ENCODE data around the gene CGNL1.

CGNL1 gene

GRCh38 chr15:57337868-57338411, 38.4 kb upstream of the CGNL1 start:
- no peak overlapping the region for H3K4me3 ChIP-seq (ENCODE audit: low read depth, low read length)
- ChIA-PET CTCF (interaction anchor here (0.6 to 17.6 kb wide), 13 partner anchors 9 to 207 kb away, joined by 3 to 747 read pairs (median 15); no protein-coding TSS in a partner anchor), POLR2A (no interaction called here)
- DNase-seq (ENCODE audit: low read depth, low spot score): no peak
- TF ChIP-seq CTCF (IDR thresholded peaks at IDR 0.05; ENCODE audit: insufficient read depth, low read length, missing control alignments): peak; percentile 23

GRCh38 chr15:57339321-57339720, 37.0 kb upstream of the CGNL1 start:
- CTCF ChIA-PET: interaction anchor here (1.2 to 17.6 kb wide), 27 partner anchors 9 to 219 kb away, joined by 3 to 747 read pairs (median 11); no protein-coding TSS in a partner anchor
- DNase-seq (ENCODE audit: low read depth, low spot score): no peak
- no peak overlapping the region for H3K4me3 ChIP-seq (ENCODE audit: low read depth, low read length)
- POLR2A ChIA-PET: no interaction called here
- no peak for TF ChIP-seq CTCF (IDR thresholded peaks at IDR 0.05; ENCODE audit: insufficient read depth, low read length, missing control alignments)

- ChIA-PET CTCF (interaction anchor here (0.6 to 17.6 kb wide), 50 partner anchors 8 to 850 kb away, joined by 3 to 747 read pairs (median 5); partner anchors contain the start of gene CGNL1), POLR2A (interaction anchor here (1.7 kb wide), 1 partner anchor 187 kb away, joined by 5 read pairs; no protein-coding TSS in a partner anchor)
- DNase-seq (ENCODE audit: low read depth, low spot score): no peak
- no peak overlapping the region for H3K4me3 ChIP-seq (ENCODE audit: low read depth, low read length)
- peak; percentile 65 for TF ChIP-seq CTCF (IDR thresholded peaks at IDR 0.05; ENCODE audit: insufficient read depth, low read length, missing control alignments)
Measured at GRCh38 chr15:57340682-57341259, 35.5 kb upstream of the CGNL1 start.

- no peak for DNase-seq (ENCODE audit: low read depth, low spot score)
- ChIA-PET POLR2A (no interaction called here), CTCF (interaction anchor here (0.7 to 17.6 kb wide), 11 partner anchors 13 to 201 kb away, joined by 3 to 747 read pairs (median 57); no protein-coding TSS in a partner anchor)
- H3K4me3 ChIP-seq (ENCODE audit: low read depth, low read length): no peak overlapping the region
- no peak for TF ChIP-seq CTCF (IDR thresholded peaks at IDR 0.05; ENCODE audit: insufficient read depth, low read length, missing control alignments)
Measured at GRCh38 chr15:57343048-57343447, 33.3 kb upstream of the CGNL1 start.

- H3K4me3 ChIP-seq (ENCODE audit: low read depth, low read length): no peak overlapping the region
- POLR2A ChIA-PET: no interaction called here
- no peak for TF ChIP-seq CTCF (IDR thresholded peaks at IDR 0.05; ENCODE audit: insufficient read depth, low read length, missing control alignments)
- no peak for DNase-seq (ENCODE audit: low read depth, low spot score)
- CTCF ChIA-PET: interaction anchor here (0.7 to 17.6 kb wide), 10 partner anchors 12 to 201 kb away, joined by 3 to 747 read pairs (median 80); no protein-coding TSS in a partner anchor
Measured at GRCh38 chr15:57343498-57343897, 32.8 kb upstream of the CGNL1 start.

GRCh38 chr15:57344282-57344681, 32.0 kb upstream of the CGNL1 start:
- H3K4me3 ChIP-seq (ENCODE audit: low read depth, low read length): no peak overlapping the region
- POLR2A ChIA-PET: no interaction called here
- CTCF ChIA-PET: interaction anchor here (4.7 to 17.6 kb wide), 6 partner anchors 12 to 200 kb away, joined by 57 to 747 read pairs (median 134); no protein-coding TSS in a partner anchor
- TF ChIP-seq CTCF (IDR thresholded peaks at IDR 0.05; ENCODE audit: insufficient read depth, low read length, missing control alignments): no peak
- no peak for DNase-seq (ENCODE audit: low read depth, low spot score)
